H1 (cell line): ENCODE data around the gene PRR5. TPM values are rescaled to one million over a fixed set of nuclear protein-coding genes. Genes with fewer than 3 reads are reported as not detected.

ENCODE experiments used
- CTCF ChIA-PET: fragments of 300-600 bp; sonication (Branson Sonifier 250); formaldehyde crosslinking; loops from one replicate; lab custom pipeline; 2021; ENCODE audit not compliant: partially characterized antibody; lab: Charles Lee
- POLR2A ChIA-PET: fragments of 300-600 bp; sonication (Branson Sonifier 250); formaldehyde crosslinking; loops from one replicate; lab custom pipeline; 2021; ENCODE audit warnings: inconsistent platforms; ENCODE audit not compliant: partially characterized antibody; lab: Charles Lee
- DNase-seq, 2 experiments: peaks; one replicate each; pipeline versions ENCODE4 v3.0.0 to v3.0.0-alpha.2; 2010 to 2022; ENCODE audit warnings: low spot score in 2 of 2, low read depth in 1 of 2, mixed read lengths in 1 of 2
- FAIRE-seq: peaks from 2 replicates; lab custom pipeline; 2011; peaks lifted over from hg19 to GRCh38; lab: Jason Lieb, UNC
- H2AFZ ChIP-seq: 2 replicates; pipeline ENCODE4 v1.8.1; 2012; ENCODE audit warnings: low read length, inconsistent platforms
- H2AK5ac ChIP-seq: 2 replicates; pipeline ENCODE4 v1.6.1; 2013; ENCODE audit warnings: low read depth, low read length
- H2BK120ac ChIP-seq: replicated peaks from 2 replicates; pipeline ENCODE3; 2013; ENCODE audit warnings: low read depth, low read length, inconsistent platforms
- H2BK12ac ChIP-seq: 2 replicates; pipeline ENCODE4 v1.6.1; 2013; ENCODE audit warnings: low read depth, low read length
- H2BK15ac ChIP-seq: 2 replicates; pipeline ENCODE4 v1.6.1; 2013; ENCODE audit warnings: low read length
- H2BK20ac ChIP-seq: 2 replicates; pipeline ENCODE4 v1.6.1; 2013; ENCODE audit warnings: low read length
- H2BK5ac ChIP-seq: 2 replicates; pipeline ENCODE4 v1.6.1; 2013; ENCODE audit warnings: low read depth, low read length
- H3K14ac ChIP-seq: 2 replicates; pipeline ENCODE4 v1.6.1; 2013; ENCODE audit warnings: inconsistent platforms; ENCODE audit not compliant: insufficient read length
- H3K18ac ChIP-seq: 2 replicates; pipeline ENCODE4 v1.6.1; 2013; ENCODE audit warnings: low read length; ENCODE audit errors: extremely low read depth
- H3K23ac ChIP-seq: 2 replicates; pipeline ENCODE4 v1.6.1; 2013; ENCODE audit warnings: inconsistent platforms; ENCODE audit not compliant: insufficient read length
- H3K23me2 ChIP-seq: 2 replicates; pipeline ENCODE4 v1.6.1; 2013; ENCODE audit warnings: low read depth, low read length
- H3K27ac ChIP-seq: 2 replicates; pipeline ENCODE4 v1.6.1; 2011; ENCODE audit warnings: low read depth, low read length, inconsistent platforms
- H3K27me3 ChIP-seq, 4 experiments: replicated peaks in 1 of 4; 1 replicate in 1 of 4; 2 replicates in 3 of 4; pipeline versions ENCODE4 v1.6.1 to v1.8.1; 2011 to 2013; ENCODE audit warnings: low read length in 3 of 4, mild to moderate bottlenecking in 3 of 4, inconsistent platforms in 2 of 4, mixed read lengths in 2 of 4, moderate library complexity in 1 of 4; ENCODE audit not compliant: control insufficient read depth in 3 of 4, insufficient read depth in 3 of 4; ENCODE audit errors: extremely low read depth in 1 of 4
- H3K36me3 ChIP-seq, 4 experiments: 2 replicates each; pipeline versions ENCODE4 v1.6.1 to v1.8.1; 2011 to 2013; ENCODE audit warnings: mild to moderate bottlenecking in 4 of 4, low read length in 3 of 4, moderate library complexity in 2 of 4, control low read depth in 1 of 4, inconsistent platforms in 1 of 4; ENCODE audit not compliant: insufficient read depth in 4 of 4, control insufficient read depth in 2 of 4
- H3K4ac ChIP-seq: replicated peaks from 2 replicates; pipeline ENCODE3; 2013; ENCODE audit warnings: low read length, low read depth, mixed read lengths, inconsistent platforms; ENCODE audit not compliant: insufficient read length
- H3K4me1 ChIP-seq, 4 experiments: replicated peaks in 1 of 4; 1 replicate in 1 of 4; 2 replicates in 3 of 4; pipeline versions ENCODE4 v1.6.1 to v1.8.1; 2011 to 2013; ENCODE audit warnings: low read length in 3 of 4, inconsistent platforms in 2 of 4, mixed read lengths in 1 of 4; ENCODE audit not compliant: insufficient read depth in 4 of 4, control insufficient read depth in 3 of 4
- H3K4me2 ChIP-seq, 2 experiments: 2 replicates each; pipeline versions ENCODE4 v1.6.1 to v1.8.1; 2011 to 2013; ENCODE audit warnings: low read depth in 2 of 2, low read length in 2 of 2, control low read depth in 1 of 2, inconsistent platforms in 1 of 2, mild to moderate bottlenecking in 1 of 2; ENCODE audit not compliant: insufficient read depth in 1 of 2
- H3K4me3 ChIP-seq, 4 experiments: fragments of 200-600, 300-600 bp in 1 of 4; sonication (generic), shearing (Covaris generic), sonication (Bioruptor Twin) in 1 of 4; 2 replicates each; pipeline versions ENCODE4 v1.5.1 to v1.8.1; 2011 to 2016; ENCODE audit warnings: low read length in 4 of 4, low read depth in 3 of 4, control low read depth in 2 of 4, inconsistent platforms in 2 of 4, mild to moderate bottlenecking in 2 of 4, mixed read lengths in 1 of 4, moderate library complexity in 1 of 4; ENCODE audit not compliant: insufficient read depth in 2 of 4; ENCODE audit errors: extremely low read depth in 1 of 4
- H3K56ac ChIP-seq: replicated peaks from 2 replicates; pipeline ENCODE3; 2013; ENCODE audit warnings: low read depth, mild to moderate bottlenecking, mixed read lengths, low read length, inconsistent platforms; ENCODE audit not compliant: insufficient read length
- H3K79me1 ChIP-seq: 2 replicates; pipeline ENCODE4 v1.6.1; 2013; ENCODE audit warnings: low read depth, low read length, control low read depth
- H3K79me2 ChIP-seq, 2 experiments: 2 replicates each; pipeline versions ENCODE4 v1.6.1 to v1.8.1; 2012 to 2013; ENCODE audit warnings: low read length in 2 of 2, mild to moderate bottlenecking in 2 of 2, inconsistent platforms in 1 of 2; ENCODE audit not compliant: insufficient read depth in 2 of 2, control insufficient read depth in 1 of 2
- H3K9ac ChIP-seq, 4 experiments: replicated peaks in 1 of 4; 1 replicate in 1 of 4; 2 replicates in 3 of 4; pipeline versions ENCODE4 v1.6.1 to v1.8.1; 2011 to 2013; ENCODE audit warnings: low read depth in 3 of 4, low read length in 3 of 4, control low read depth in 2 of 4, mild to moderate bottlenecking in 2 of 4, moderate library complexity in 2 of 4, inconsistent platforms in 1 of 4; ENCODE audit errors: extremely low read depth in 1 of 4
- H3K9me3 ChIP-seq, 2 experiments: 2 replicates each; pipeline versions ENCODE4 v1.6.1 to v1.8.1; 2012 to 2013; ENCODE audit warnings: mild to moderate bottlenecking in 2 of 2, moderate library complexity in 2 of 2, control low read depth in 1 of 2, inconsistent platforms in 1 of 2, low read depth in 1 of 2, low read length in 1 of 2, mixed read lengths in 1 of 2; ENCODE audit not compliant: insufficient read depth in 2 of 2
- H4K20me1 ChIP-seq, 2 experiments: replicated peaks in 1 of 2; 2 replicates each; pipeline versions ENCODE3 to v1.8.1; 2011 to 2013; ENCODE audit warnings: inconsistent platforms in 2 of 2, low read length in 2 of 2, mild to moderate bottlenecking in 1 of 2; ENCODE audit not compliant: insufficient read depth in 2 of 2, control insufficient read depth in 1 of 2
- H4K5ac ChIP-seq: 2 replicates; pipeline ENCODE4 v1.6.1; 2013; ENCODE audit warnings: low read length, low read depth, mixed read lengths, inconsistent platforms; ENCODE audit not compliant: insufficient read length
- H4K8ac ChIP-seq: 2 replicates; pipeline ENCODE4 v1.8.0; 2013; ENCODE audit warnings: mild to moderate bottlenecking, moderate library complexity, low read length, inconsistent platforms; ENCODE audit not compliant: insufficient read depth; ENCODE audit errors: extremely low read depth
- H4K91ac ChIP-seq: replicated peaks from 2 replicates; pipeline ENCODE3; 2013; ENCODE audit warnings: low read length, mixed read lengths, inconsistent platforms; ENCODE audit not compliant: insufficient read length
- SIN3A ChIP-seq, 2 experiments: IDR thresholded peaks in 1 of 2; conservative IDR thresholded peaks in 1 of 2; 2 replicates each; pipeline ENCODE4 v1.6.1; 2011 to 2012; ENCODE audit warnings: low read length in 2 of 2, improper control_type of control experiment in 1 of 2, low read depth in 1 of 2, mild to moderate bottlenecking in 1 of 2
- WGBS, 2 experiments: shearing (Covaris generic) in 1 of 2; methylation state at CpG; one replicate each; pipeline versions ENCODE4 v1.1.6 to v1.1.7; 2013 to 2015; ENCODE audit warnings: low lambda C conversion rate in 2 of 2, mixed read lengths in 2 of 2, inconsistent platforms in 1 of 2, low coverage in 1 of 2, missing lambda C conversion rate in 1 of 2; ENCODE audit not compliant: insufficient replicate concordance in 2 of 2, insufficient coverage in 1 of 2, insufficient read length in 1 of 2; ENCODE audit errors: extremely low coverage in 1 of 2, missing lambda C conversion rate in 1 of 2; 5-methylcytosine and 5-hydroxymethylcytosine counted together
- polyA plus RNA-seq, 7 experiments: library from polyadenylated mRNA; depleted of rRNA in 3 of 7; stranded (reverse) in 5 of 7; unstranded in 2 of 7; fragments of >200 nt in 5 of 7; fragments of 200-250 nt in 2 of 7; gene quantifications; 1 replicate in 5 of 7; 2 replicates in 1 of 7; 4 replicates in 1 of 7; pipeline versions ENCODE4 v1.2.1 to v1.2.3, GENCODE V29; 2011 to 2013; ENCODE audit warnings: missing spikeins in 2 of 7, mixed read lengths in 2 of 7
- total RNA-seq: library from RNA; stranded (reverse); fragmentation: NEBNext Ultra II Directional; extraction: Animal tissue kit (Norgen Biotek cat#: 25700); gene quantifications from 2 replicates; pipeline ENCODE4 v1.2.1, GENCODE V29; 2021

The PRR5 gene
- total and polyA plus RNA-seq, 2 of the 8 experiments (the other 6 are each of a cell fraction or from before 2014, with no cell fraction given): 16.5 to 25.7 TPM

DNA sequence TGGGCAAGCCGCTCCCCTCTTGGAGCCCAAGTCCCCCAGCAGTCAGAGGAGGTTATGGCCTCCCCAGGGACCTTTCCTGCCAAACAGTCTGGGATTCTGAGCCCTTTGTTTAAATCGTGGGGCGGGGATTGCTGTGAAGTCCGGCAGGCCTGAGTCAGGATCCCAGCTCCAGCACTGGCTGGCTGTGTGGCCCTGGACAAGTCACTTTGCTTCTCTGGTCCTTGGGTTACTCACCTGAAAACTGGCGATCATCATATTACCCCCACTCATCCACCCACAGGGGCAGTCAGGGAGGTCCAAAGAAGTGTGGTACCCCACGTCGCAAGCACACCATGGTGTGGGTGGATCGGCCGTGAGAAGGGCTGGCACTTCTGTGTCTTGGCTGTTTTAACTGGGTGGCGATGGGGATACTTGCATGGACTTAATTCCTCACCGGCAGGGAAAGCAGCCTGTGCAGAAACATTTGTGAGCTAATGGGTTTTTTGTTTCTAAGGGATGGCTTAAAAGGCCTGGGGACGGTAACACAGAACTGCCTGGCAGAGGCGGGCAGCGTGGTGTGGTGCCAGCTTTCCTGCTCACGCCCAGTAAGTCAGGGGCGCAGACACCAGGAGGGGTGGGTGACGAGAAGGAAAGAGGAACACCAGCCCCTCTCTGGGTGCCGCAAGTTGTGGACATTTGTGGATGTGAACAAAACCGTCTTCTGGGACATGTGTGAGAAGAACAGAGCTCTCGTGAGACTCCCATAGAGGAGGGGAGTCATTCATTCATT lies 31.6 kb upstream of the PRR5 start:
- H3K4me3 ChIP-seq: no peak overlapping the region
- CTCF ChIA-PET: interaction anchor here (0.6 to 2.7 kb wide), 12 partner anchors 8 to 242 kb away, joined by 3 to 24 read pairs (median 4); no protein-coding TSS in a partner anchor

More for the DNA sequence above, 31.6 kb upstream of the PRR5 start:
- DNase-seq (no peak), FAIRE-seq (no peak)
- Histone ChIP-seq H3K36me3 (no peaks in the 10 kb centered on the region), H3K27ac (no peak overlapping the region), H3K23ac (no peak overlapping the region), H3K14ac (no peak overlapping the region), H4K5ac (no peak overlapping the region), H3K9ac (no peak overlapping the region), H2AK5ac (no peak overlapping the region), H2BK5ac (no peak overlapping the region), H3K18ac (no peak overlapping the region), H3K9me3 (no peaks in the 10 kb centered on the region), H2BK12ac (no peak overlapping the region), H2BK15ac (no peak overlapping the region), H3K4me1 (peaks cover 0 to 5% (median 1%) of the 10 kb centered on the region in 4 experiments; a peak in 4 of 7 replicates), H2BK20ac (peak overlapping the region; percentile 32; the same call in 1 of the 2 replicates), H3K79me1 (no peaks in the 10 kb centered on the region), H3K4me2 (no peak overlapping the region), H2BK120ac (no peak overlapping the region), H3K23me2 (peaks cover 5% of the 10 kb centered on the region; the same call in 1 of the 2 replicates), H3K56ac (no peak overlapping the region), H3K79me2 (no peaks in the 10 kb centered on the region), H2AFZ (no peak overlapping the region), H4K8ac (no peak overlapping the region), H3K4ac (no peak overlapping the region), H4K91ac (no peak overlapping the region), H4K20me1 (peaks cover 0 to 4% of the 10 kb centered on the region in 2 experiments), H3K27me3 (peaks cover 0 to 16% (median 10%) of the 10 kb centered on the region in 4 experiments; a peak in 6 of 7 replicates)
- POLR2A ChIA-PET: interaction anchor here (0.9 kb wide), 1 partner anchor 30 kb away, joined by 3 read pairs; no protein-coding TSS in a partner anchor
- TF ChIP-seq SIN3A (conservative IDR thresholded peaks at IDR 0.05 in 1 of 2, IDR thresholded peaks at IDR 0.05 in 1 of 2; ENCODE audit: low read depth in 1 of 2, low read length in 2 of 2): no peak
- WGBS, 2 experiments: 84% methylated on average over 20 of the region's 20 CpGs; no CpG with 5 or more reads in 1 of the 2 experiments
